ENCODE measurements around the gene SMARCA2.

DNA sequence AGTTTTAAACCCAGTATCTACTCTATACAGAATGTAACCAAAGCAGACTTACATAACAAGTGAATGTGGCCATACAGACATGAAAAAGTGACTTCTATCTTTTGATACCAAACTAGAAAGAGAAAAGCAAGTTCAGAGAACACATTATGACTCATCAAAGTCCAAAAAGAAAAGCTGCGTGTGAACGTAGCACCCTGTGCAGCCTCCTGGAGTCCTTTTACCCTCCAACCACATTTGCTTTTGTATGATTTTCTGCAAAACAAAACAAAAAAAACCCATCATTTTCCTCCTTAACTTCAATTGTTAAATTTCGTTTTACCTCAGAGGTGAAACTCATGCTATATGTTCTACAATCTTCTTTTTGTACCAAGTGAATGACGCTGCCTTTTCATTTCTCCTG is 2.8 kb upstream of the SMARCA2 start:
- TF ChIP-seq, protein P1, sequence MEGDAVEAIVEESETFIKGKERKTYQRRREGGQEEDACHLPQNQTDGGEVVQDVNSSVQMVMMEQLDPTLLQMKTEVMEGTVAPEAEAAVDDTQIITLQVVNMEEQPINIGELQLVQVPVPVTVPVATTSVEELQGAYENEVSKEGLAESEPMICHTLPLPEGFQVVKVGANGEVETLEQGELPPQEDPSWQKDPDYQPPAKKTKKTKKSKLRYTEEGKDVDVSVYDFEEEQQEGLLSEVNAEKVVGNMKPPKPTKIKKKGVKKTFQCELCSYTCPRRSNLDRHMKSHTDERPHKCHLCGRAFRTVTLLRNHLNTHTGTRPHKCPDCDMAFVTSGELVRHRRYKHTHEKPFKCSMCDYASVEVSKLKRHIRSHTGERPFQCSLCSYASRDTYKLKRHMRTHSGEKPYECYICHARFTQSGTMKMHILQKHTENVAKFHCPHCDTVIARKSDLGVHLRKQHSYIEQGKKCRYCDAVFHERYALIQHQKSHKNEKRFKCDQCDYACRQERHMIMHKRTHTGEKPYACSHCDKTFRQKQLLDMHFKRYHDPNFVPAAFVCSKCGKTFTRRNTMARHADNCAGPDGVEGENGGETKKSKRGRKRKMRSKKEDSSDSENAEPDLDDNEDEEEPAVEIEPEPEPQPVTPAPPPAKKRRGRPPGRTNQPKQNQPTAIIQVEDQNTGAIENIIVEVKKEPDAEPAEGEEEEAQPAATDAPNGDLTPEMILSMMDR (conservative IDR thresholded peaks at IDR 0.05; ENCODE audit: low read depth, low read length) = no peak
- TF ChIP-seq EZH2 (IDR thresholded peaks at IDR 0.05; ENCODE audit: low read length, unreplicated experiment) (no peak), EZH2phosphoT487 (IDR thresholded peaks at IDR 0.05; ENCODE audit: borderline replicate concordance, low read length) (no peak)

Data from PC-3 (cell line).